Right ventricle myocardium inferior (tissue), 1 donor: ENCODE measurements around the gene GUCA1A. TPM values are rescaled to one million over a fixed set of nuclear protein-coding genes. Genes with fewer than 3 reads are reported as not detected.
"Not testable (repeated sequence)": the region's sequence is repeated elsewhere in the genome, so short reads cannot be mapped to it uniquely, and the experiment has no call there.

ENCODE experiments used
- ATAC-seq: fragments of 200-7000 bp; cut with Tn5 transposase; one replicate; pipeline ENCODE4 v1.9.1; 2020; ENCODE audit warnings: mild to moderate bottlenecking, moderate library complexity
- DNase-seq: peaks from one replicate; pipeline ENCODE4 v3.0.0; 2021; ENCODE audit errors: missing footprints
- intact Hi-C: fragments of 100-400 bp; cut with DNase I; formaldehyde crosslinking; loops from one replicate; pipeline ENCODE4 v1.11.0; 2022
- total RNA-seq: library from RNA; stranded (reverse); fragmentation: NEBNext Ultra II Directional; extraction: Animal tissue kit (Norgen Biotek cat#: 25700); gene quantifications from one replicate; pipeline ENCODE4 v1.2.1, GENCODE V29; 2021
- donor health status: DM: no; HTN: yes; CAD: no; lungs with severe emphysema.

GUCA1A gene
- total RNA-seq, 1 donor from 2014 or later: not detected

- DNase-seq (no peak), ATAC-seq (peak; percentile 77)
- intact Hi-C loops: loop anchor here (1.0 kb wide), 2 partner anchors 91 to 386 kb away; partner anchors contain the start of gene PRICKLE4
Measured at GRCh38 chr6:42166444-42167141, 6.6 kb upstream of the GUCA1A start.

GRCh38 chr6:42168650-42169049 lies 4.5 kb upstream of the GUCA1A start:
- no peak for DNase-seq
- intact Hi-C loops: no loop called here
- no peak for ATAC-seq

GRCh38 chr6:42169780-42170179 lies 3.4 kb upstream of the GUCA1A start:
- DNase-seq, ATAC-seq, intact Hi-C loops: not testable (repeated sequence)

GRCh38 chr6:42171813-42172581 lies 1.2 kb upstream of the GUCA1A start:
- intact Hi-C loops: no loop called here
- DNase-seq: no peak
- no peak for ATAC-seq

- DNase-seq (no peak), ATAC-seq (no peak)
- intact Hi-C loops: no loop called here
Measured at GRCh38 chr6:42175860-42176259, 2.7 kb downstream of the GUCA1A start.

- ATAC-seq (no peak), DNase-seq (no peak)
- intact Hi-C loops: no loop called here
Measured at GRCh38 chr6:42176981-42177380, 3.8 kb downstream of the GUCA1A start.

- DNase-seq: no peak
Measured at GRCh38 chr6:42177514-42178364, 4.6 kb downstream of the GUCA1A start.

GRCh38 chr6:42179261-42179944 lies 6.2 kb downstream of the GUCA1A start:
- intact Hi-C loops: no loop called here
- DNase-seq: no peak
- ATAC-seq: no peak

More at GRCh38 chr6:42177514-42178364, 4.6 kb downstream of the GUCA1A start:
- intact Hi-C loops: no loop called here
- no peak for ATAC-seq

GRCh38 chr6:42179945-42180313 lies 6.8 kb downstream of the GUCA1A start:
- intact Hi-C loops: no loop called here
- ATAC-seq (no peak), DNase-seq (no peak)

GRCh38 chr6:42182101-42182500 lies 8.9 kb downstream of the GUCA1A start:
- DNase-seq (no peak), ATAC-seq (no peak)
- intact Hi-C loops: no loop called here

- intact Hi-C loops: no loop called here
- no peak for DNase-seq
- ATAC-seq: no peak
Measured at GRCh38 chr6:42184475-42184874, 11.3 kb downstream of the GUCA1A start.

GRCh38 chr6:42185597-42185996 lies 12.4 kb downstream of the GUCA1A start:
- DNase-seq (no peak), ATAC-seq (no peak)
- intact Hi-C loops: no loop called here

GRCh38 chr6:42188406-42188805 lies 15.2 kb downstream of the GUCA1A start:
- DNase-seq (no peak), ATAC-seq (no peak)
- intact Hi-C loops: no loop called here

GRCh38 chr6:42190554-42191183 lies 17.5 kb downstream of the GUCA1A start:
- ATAC-seq (no peak), DNase-seq (no peak)
- intact Hi-C loops: no loop called here

- DNase-seq, intact Hi-C loops, ATAC-seq: not testable (repeated sequence)
Measured at GRCh38 chr6:42192385-42192784, 19.2 kb downstream of the GUCA1A start.

GRCh38 chr6:42193491-42193894 lies 20.3 kb downstream of the GUCA1A start:
- intact Hi-C loops: no loop called here
- ATAC-seq (no peak), DNase-seq (no peak)

GRCh38 chr6:42194056-42194455 lies 20.9 kb downstream of the GUCA1A start:
- no peak for ATAC-seq
- DNase-seq: no peak
- intact Hi-C loops: no loop called here

GRCh38 chr6:42195415-42195814 lies 22.3 kb downstream of the GUCA1A start:
- no peak for ATAC-seq
- intact Hi-C loops: no loop called here

More at GRCh38 chr6:42195415-42195814, 22.3 kb downstream of the GUCA1A start:
- DNase-seq: no peak
